GM19239 (cell line): Measurements from ENCODE around the gene EFCAB13.
"Not testable (repeated sequence)": the region's sequence is repeated elsewhere in the genome, so short reads cannot be mapped to it uniquely, and the experiment has no call there.

Experiments used
- DNase-seq: peaks from one replicate; pipeline ENCODE4 v3.0.0; 2011; ENCODE audit warnings: low spot score; ENCODE audit not compliant: insufficient read length
- FAIRE-seq: peaks from 2 replicates; lab custom pipeline; 2011; peaks lifted over from hg19 to GRCh38; lab: Jason Lieb, UNC

EFCAB13 gene

GRCh38 chr17:47404006-47404405, 80.3 kb downstream of the EFCAB13 start:
- FAIRE-seq (no peak), DNase-seq (no peak)

- FAIRE-seq (peak; percentile 45), DNase-seq (no peak)
These were observed 81.1 kb downstream of the EFCAB13 start for GRCh38 chr17:47404875-47405274.

- DNase-seq (no peak), FAIRE-seq (no peak)
These were observed 90.1 kb downstream of the EFCAB13 start for GRCh38 chr17:47413872-47414271.

- DNase-seq (no peak), FAIRE-seq (no peak)
These were observed 90.9 kb downstream of the EFCAB13 start for GRCh38 chr17:47414612-47415011.

GRCh38 chr17:47423406-47424295, 99.9 kb downstream of the EFCAB13 start:
- DNase-seq (peak; percentile 35), FAIRE-seq (no peak)

GRCh38 chr17:47425233-47425632, 101.5 kb downstream of the EFCAB13 start:
- FAIRE-seq, DNase-seq: not testable (repeated sequence)

GRCh38 chr17:47425887-47426635, 102.3 kb downstream of the EFCAB13 start:
- peak; percentile 92 for FAIRE-seq
- DNase-seq = not testable (repeated sequence)

- DNase-seq = no peak
These were observed 104.2 kb downstream of the EFCAB13 start for GRCh38 chr17:47427985-47428384.

GRCh38 chr17:47432240-47432639, 108.5 kb downstream of the EFCAB13 start:
- FAIRE-seq, DNase-seq: not testable (repeated sequence)

More at GRCh38 chr17:47427985-47428384, 104.2 kb downstream of the EFCAB13 start:
- FAIRE-seq = no peak

GRCh38 chr17:47465165-47465564, 141.4 kb downstream of the EFCAB13 start:
- FAIRE-seq = no peak
- no peak for DNase-seq

GRCh38 chr17:47466976-47467375, 143.2 kb downstream of the EFCAB13 start:
- FAIRE-seq, DNase-seq: not testable (repeated sequence)

- FAIRE-seq = no peak
These were observed 147.1 kb downstream of the EFCAB13 start for GRCh38 chr17:47470836-47471235.

GRCh38 chr17:47472073-47472472, 148.3 kb downstream of the EFCAB13 start:
- DNase-seq, FAIRE-seq: not testable (repeated sequence)

More at GRCh38 chr17:47470836-47471235, 147.1 kb downstream of the EFCAB13 start:
- DNase-seq = no peak
